ENCODE data around the gene POMT1. TPM values are rescaled to one million over a fixed set of nuclear protein-coding genes. Genes with fewer than 3 reads are reported as not detected.

Gene POMT1
- total RNA-seq, 1 donor from 2014 or later, result 46.3 TPM

GRCh38 chr9:131478421-131478868 is 24.3 kb upstream of the POMT1 start:
- TF ChIP-seq CTCF (conservative IDR thresholded peaks at IDR 0.05), result peak; percentile 63
- Mint-ChIP-seq H3K9me3 (no peaks in the 10 kb centered on the region), H3K36me3 (ENCODE audit: low read depth) (peaks cover 20% of the 10 kb centered on the region), H3K4me1 (no peaks in the 10 kb centered on the region), H3K27me3 (ENCODE audit: low read depth) (peaks cover 3% of the 10 kb centered on the region), H3K27ac (ENCODE audit: unreplicated experiment) (no peak overlapping the region), H3K4me3 (peak overlapping the region; percentile 47)
- DNase-seq (ENCODE audit: low read depth, low spot score), result peak; percentile 59

GRCh38 chr9:131478911-131479310 is 23.8 kb upstream of the POMT1 start:
- no peaks in the 10 kb centered on the region for H3K9me3 Mint-ChIP-seq
- peaks cover 19% of the 10 kb centered on the region for H3K36me3 Mint-ChIP-seq (ENCODE audit: low read depth)
- no peaks in the 10 kb centered on the region for H3K4me1 Mint-ChIP-seq
- peaks cover 3% of the 10 kb centered on the region for H3K27me3 Mint-ChIP-seq (ENCODE audit: low read depth)
- H3K4me3 Mint-ChIP-seq, result no peak overlapping the region
- no peak for TF ChIP-seq CTCF (conservative IDR thresholded peaks at IDR 0.05)
- no peak for DNase-seq (ENCODE audit: low read depth, low spot score)
- no peak overlapping the region for H3K27ac Mint-ChIP-seq (ENCODE audit: unreplicated experiment)

GRCh38 chr9:131480258-131480657 is 22.5 kb upstream of the POMT1 start:
- Mint-ChIP-seq H3K27me3 (ENCODE audit: low read depth) (peaks cover 3% of the 10 kb centered on the region), H3K4me3 (no peak overlapping the region), H3K9me3 (no peaks in the 10 kb centered on the region), H3K36me3 (ENCODE audit: low read depth) (peaks cover 14% of the 10 kb centered on the region), H3K4me1 (no peaks in the 10 kb centered on the region), H3K27ac (ENCODE audit: unreplicated experiment) (no peak overlapping the region)
- TF ChIP-seq CTCF (conservative IDR thresholded peaks at IDR 0.05), result no peak
- DNase-seq (ENCODE audit: low read depth, low spot score), result no peak

GRCh38 chr9:131481441-131482342 is 21.0 kb upstream of the POMT1 start:
- H3K4me3 Mint-ChIP-seq, result no peak overlapping the region
- no peak for TF ChIP-seq CTCF (conservative IDR thresholded peaks at IDR 0.05)

GRCh38 chr9:131482343-131483006 is 20.2 kb upstream of the POMT1 start:
- H3K27me3 Mint-ChIP-seq (ENCODE audit: low read depth), result peaks cover 3% of the 10 kb centered on the region
- H3K4me1 Mint-ChIP-seq, result no peaks in the 10 kb centered on the region
- DNase-seq (ENCODE audit: low read depth, low spot score), result no peak
- H3K4me3 Mint-ChIP-seq, result peak overlapping the region; percentile 38
- H3K9me3 Mint-ChIP-seq, result no peaks in the 10 kb centered on the region
- H3K27ac Mint-ChIP-seq (ENCODE audit: unreplicated experiment), result no peak overlapping the region
- peaks cover 18% of the 10 kb centered on the region for H3K36me3 Mint-ChIP-seq (ENCODE audit: low read depth)
- TF ChIP-seq CTCF (conservative IDR thresholded peaks at IDR 0.05), result no peak

More at GRCh38 chr9:131481441-131482342, 21.0 kb upstream of the POMT1 start:
- no peak for DNase-seq (ENCODE audit: low read depth, low spot score)
- Mint-ChIP-seq H3K9me3 (no peaks in the 10 kb centered on the region), H3K27me3 (ENCODE audit: low read depth) (peaks cover 3% of the 10 kb centered on the region), H3K4me1 (no peaks in the 10 kb centered on the region), H3K36me3 (ENCODE audit: low read depth) (peaks cover 17% of the 10 kb centered on the region), H3K27ac (ENCODE audit: unreplicated experiment) (peak overlapping the region; percentile 15)

Data from neural crest cell (in vitro differentiated cells).